Measurements from ENCODE around the gene TRAK1.

The TRAK1 gene

GRCh38 chr3:42143440-42143839, 52.3 kb downstream of the TRAK1 start:
- no peak overlapping the region for H3K27ac ChIP-seq
- no peaks in the 10 kb centered on the region for H3K4me1 ChIP-seq
- TF ChIP-seq CTCF (IDR thresholded peaks at IDR 0.05): no peak
- no peak overlapping the region for H3K4me3 ChIP-seq
- intact Hi-C loops (cut with DNase I; ENCODE audit: low total_unique reads): no loop called here
- no peak for DNase-seq
- peaks cover 0 to 3% (median 0%) of the 10 kb centered on the region in 3 donors for H3K36me3 ChIP-seq
- H3K9me3 ChIP-seq: no peaks in the 10 kb centered on the region
- H3K27me3 ChIP-seq: no peaks in the 10 kb centered on the region

- peaks cover 0 to 5% (median 5%) of the 10 kb centered on the region in 4 donors for H3K4me1 ChIP-seq
- no peak for DNase-seq
- no peak for TF ChIP-seq CTCF (IDR thresholded peaks at IDR 0.05)
- no peak overlapping the region for H3K27ac ChIP-seq
- H3K27me3 ChIP-seq: no peaks in the 10 kb centered on the region
- no peak overlapping the region for H3K4me3 ChIP-seq
- no peaks in the 10 kb centered on the region for H3K9me3 ChIP-seq
- intact Hi-C loops (cut with DNase I; ENCODE audit: low total_unique reads): no loop called here
- peaks cover 0 to 3% (median 0%) of the 10 kb centered on the region in 3 donors for H3K36me3 ChIP-seq
Observed at GRCh38 chr3:42144209-42144608, 53.1 kb downstream of the TRAK1 start.

- Histone ChIP-seq H3K36me3 (no peaks in the 10 kb centered on the region), H3K4me1 (peaks cover 0 to 26% (median 8%) of the 10 kb centered on the region in 4 donors), H3K27me3 (no peaks in the 10 kb centered on the region), H3K4me3 (no peak overlapping the region), H3K27ac (no peak overlapping the region), H3K9me3 (no peaks in the 10 kb centered on the region)
- TF ChIP-seq CTCF (IDR thresholded peaks at IDR 0.05): no peak
- DNase-seq: no peak
- intact Hi-C loops (cut with DNase I; ENCODE audit: low total_unique reads): no loop called here
Observed at GRCh38 chr3:42148086-42148848, 57.1 kb downstream of the TRAK1 start.

DNA sequence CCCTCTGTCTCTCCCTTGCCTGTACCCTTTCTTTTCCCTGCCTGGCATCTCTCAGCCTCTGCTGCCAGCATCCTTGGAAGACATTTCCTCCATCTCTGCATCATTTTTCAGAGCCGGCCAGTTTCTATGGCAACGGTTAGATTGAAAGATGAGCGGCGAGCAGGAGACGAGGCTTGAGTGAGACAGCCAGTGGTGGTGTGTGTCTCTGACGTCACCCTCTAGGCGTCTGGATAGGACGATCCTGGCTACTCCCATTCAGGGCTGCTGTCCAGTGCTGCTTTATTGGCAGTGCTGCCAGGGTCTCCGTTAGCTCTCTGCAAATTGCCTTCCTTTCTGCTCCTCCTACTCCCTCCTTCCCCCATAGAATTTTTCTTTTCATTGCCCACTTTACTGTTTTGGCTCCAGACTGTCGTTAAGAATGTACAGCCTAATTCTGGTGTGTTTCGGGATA, 57.9 kb downstream of the TRAK1 start:
- no peak for TF ChIP-seq CTCF (IDR thresholded peaks at IDR 0.05)
- Histone ChIP-seq H3K9me3 (no peaks in the 10 kb centered on the region), H3K4me3 (no peak overlapping the region), H3K4me1 (peaks cover 0 to 26% (median 8%) of the 10 kb centered on the region in 4 donors), H3K36me3 (no peaks in the 10 kb centered on the region), H3K27ac (no peak overlapping the region), H3K27me3 (no peaks in the 10 kb centered on the region)
- intact Hi-C loops (cut with DNase I; ENCODE audit: low total_unique reads): no loop called here
- DNase-seq: peak; percentile 76 to 79

- Histone ChIP-seq H3K36me3 (no peaks in the 10 kb centered on the region), H3K27me3 (no peaks in the 10 kb centered on the region), H3K27ac (no peak overlapping the region), H3K4me3 (no peak overlapping the region), H3K9me3 (no peaks in the 10 kb centered on the region), H3K4me1 (peaks cover 0 to 26% (median 8%) of the 10 kb centered on the region in 4 donors)
- intact Hi-C loops (cut with DNase I; ENCODE audit: low total_unique reads): no loop called here
- DNase-seq: no peak
- no peak for TF ChIP-seq CTCF (IDR thresholded peaks at IDR 0.05)
Observed at GRCh38 chr3:42149532-42149931, 58.4 kb downstream of the TRAK1 start.

Data from tibial artery (tissue), 4 donors.